Measurements from ENCODE around the gene VWA3A.
"Not testable (repeated sequence)": the region's sequence is repeated elsewhere in the genome, so short reads cannot be mapped to it uniquely, and the experiment has no call there.

The VWA3A gene

DNA sequence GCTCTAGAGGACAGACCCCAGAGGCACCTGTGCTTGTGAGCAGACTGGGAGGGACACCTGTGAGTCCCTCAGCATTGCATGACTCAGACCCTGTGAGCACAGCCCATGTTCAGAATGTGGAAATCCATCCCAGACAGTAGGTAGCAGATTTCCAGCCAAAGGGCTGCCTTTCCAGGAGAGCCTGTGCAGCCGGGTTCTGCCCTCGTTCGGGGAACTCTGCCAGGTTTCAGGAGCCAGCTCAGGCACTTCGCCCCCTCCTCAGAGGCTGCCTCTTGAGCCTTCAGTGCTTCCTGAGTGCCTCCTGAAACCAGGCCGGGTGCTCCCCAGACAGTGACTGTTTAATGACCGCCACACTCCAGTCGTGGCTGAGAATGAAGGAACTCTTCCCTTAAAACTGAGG, 46.7 kb downstream of the VWA3A start:
- no peak for FAIRE-seq

DNA sequence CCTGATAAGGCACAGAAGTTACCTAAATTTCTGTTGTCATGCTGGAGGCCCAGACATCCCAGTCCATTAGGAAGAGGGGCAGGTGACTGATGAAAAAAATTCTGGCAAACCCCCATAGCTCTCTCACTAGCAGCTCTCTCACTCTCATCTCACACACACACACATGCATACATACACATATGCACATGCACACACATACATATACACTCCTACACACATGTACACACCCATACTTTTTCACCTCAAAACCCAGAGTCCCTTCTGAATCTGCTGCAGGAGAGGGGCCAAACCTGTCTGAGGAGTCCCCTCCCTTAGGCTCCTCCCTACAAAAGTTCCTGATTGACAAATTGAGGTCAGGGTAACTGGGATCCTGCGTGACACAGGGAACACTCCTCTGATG, 47.4 kb downstream of the VWA3A start:
- FAIRE-seq: no peak

DNA sequence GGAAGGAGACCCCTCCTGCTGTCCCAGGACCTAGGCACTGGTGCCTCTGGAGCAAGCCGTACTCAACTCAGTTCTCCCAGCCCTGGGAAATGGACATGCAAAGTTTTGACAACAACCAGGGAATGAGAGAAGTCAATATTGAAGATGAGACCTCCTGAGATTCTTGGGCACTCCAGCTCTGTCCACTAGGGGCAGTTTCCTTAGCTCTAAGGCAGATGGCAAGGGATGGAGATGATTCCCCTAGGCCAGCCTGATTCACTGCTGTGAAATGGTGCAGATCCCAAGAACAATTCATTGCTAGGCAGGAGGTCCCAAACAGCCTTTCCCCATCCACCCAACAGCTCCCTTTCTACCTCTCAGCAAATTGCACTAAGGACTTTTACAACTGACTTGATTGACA, 49.4 kb downstream of the VWA3A start:
- no peak for FAIRE-seq

DNA sequence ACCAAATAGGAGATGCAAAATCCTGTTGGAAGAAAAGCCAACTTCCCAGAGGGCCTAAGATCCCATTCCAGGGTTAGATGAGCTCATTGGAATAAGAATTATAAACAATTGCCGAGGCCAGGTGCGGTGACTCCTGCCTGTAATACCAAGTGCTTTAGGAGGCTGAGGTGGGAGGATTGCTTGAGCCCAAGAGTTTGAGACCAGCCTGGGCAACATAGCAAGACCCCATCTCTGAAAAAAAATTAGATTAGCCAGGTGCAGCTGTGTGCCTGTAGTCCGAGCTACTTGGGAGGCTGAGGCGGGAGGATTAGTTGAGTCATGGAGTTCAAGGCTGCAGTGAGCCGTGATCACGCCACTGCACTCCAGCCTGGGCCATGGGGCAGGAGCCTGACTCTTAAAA, 52.2 kb downstream of the VWA3A start:
- FAIRE-seq: no peak

DNA sequence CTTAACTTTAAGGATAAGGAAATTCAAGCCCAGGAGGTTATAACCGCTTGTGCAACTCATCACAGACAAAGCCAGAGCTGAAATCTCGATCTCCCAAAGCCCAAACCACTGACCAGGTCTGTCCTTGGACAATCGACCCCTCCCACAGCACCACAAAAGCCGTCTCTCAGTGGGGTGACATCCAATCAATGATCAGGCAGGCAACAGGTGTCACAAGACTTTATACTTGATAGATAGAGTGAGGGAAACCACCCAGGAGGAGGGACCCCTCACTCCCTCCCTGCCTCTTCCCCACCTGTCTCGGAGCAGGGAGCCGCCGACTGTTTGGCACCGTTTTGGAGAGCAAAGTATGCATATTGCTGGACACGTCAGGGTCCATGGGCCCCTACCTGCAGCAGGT, 55.5 kb downstream of the VWA3A start:
- no peak for FAIRE-seq

DNA sequence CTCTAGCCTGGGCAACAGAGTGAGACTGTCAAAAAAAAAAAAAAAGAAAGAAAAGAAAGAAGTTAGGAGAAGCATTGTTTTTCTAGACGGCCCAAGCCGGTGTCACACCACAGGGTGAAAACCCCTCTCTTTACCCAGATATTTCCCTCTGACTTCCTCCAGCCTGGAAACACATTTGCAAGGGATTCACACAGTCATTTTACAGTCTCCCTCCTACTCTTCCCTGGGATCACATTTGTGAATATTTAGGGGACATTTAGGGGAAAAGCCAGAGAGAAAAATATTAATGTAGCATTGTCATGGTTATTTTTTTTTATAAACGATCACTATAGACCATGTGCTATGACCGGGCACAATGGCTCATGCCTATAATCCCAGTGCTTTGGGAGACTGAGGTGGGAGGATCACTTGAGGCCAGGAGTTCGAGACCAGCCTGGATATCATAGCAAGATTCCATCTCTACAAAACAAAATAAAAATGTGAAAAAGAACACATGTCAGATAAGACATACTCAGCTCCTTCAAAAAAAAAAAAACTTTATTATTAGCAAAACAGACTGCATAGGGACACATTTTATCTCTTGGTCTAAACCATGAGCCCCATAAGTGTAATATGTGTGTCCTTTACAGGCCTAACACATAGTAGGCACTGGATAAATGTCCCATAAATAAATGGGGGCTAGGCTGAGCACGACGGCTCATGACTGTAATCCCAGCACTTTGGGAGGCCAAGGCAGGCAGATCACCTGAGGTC, 59.1 kb downstream of the VWA3A start:
- no peak for FAIRE-seq

DNA sequence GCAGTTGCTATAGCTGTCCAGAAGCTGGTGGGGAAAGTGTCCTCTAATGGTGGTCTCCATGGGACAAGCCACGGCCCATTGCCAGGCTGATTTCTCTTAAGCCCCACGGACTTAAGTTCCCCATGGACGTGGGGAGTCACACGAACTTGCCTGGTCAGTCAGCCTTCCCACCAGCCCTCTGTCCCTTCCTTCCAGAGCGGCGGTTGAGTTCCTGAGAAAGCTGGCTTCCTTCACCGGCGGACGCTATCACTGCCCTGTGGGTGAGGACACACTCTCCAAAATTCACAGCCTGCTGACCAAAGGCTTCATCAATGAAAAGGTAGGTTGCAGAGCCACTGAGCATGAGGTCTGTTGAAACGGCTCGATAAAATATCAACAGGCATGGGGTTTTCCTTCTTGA, 60.0 kb downstream of the VWA3A start:
- FAIRE-seq: no peak

DNA sequence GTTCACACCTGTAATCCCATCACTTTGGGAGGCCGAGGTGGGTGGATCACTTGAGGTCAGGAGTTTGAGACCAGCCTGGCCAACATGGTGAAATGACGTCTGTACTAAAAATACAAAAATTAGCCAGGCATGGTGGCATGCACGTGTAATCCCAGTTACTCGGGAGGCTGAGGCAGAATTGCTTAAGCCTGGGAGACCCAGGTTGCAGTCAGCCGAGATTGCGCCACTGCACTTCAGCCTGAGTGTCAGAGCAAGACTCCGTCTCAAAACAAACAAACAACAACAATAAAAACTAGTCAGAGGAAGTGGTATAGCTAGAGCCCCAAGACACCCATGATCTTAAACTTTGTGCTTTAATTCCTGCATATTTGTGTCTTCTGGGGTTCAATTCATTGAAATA, 60.7 kb downstream of the VWA3A start:
- FAIRE-seq: not testable (repeated sequence)

DNA sequence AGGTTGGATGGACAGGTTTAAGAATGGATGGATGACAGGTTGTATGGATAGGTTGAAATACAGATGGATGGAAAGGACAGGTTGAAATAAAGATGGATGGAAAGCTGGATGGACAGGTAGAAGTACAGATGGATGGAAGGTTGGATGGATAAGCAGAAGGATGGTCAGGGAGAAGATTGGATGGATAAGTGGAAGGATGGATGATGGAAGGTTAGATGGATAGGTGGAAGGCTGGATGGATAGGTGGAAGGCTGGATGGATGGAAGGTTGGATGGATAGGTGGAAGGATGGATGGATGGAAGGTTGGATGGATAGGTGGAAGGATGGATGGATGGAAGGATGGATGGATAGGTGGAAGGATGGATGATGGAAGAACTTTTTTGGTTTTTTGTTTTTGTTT, 69.1 kb downstream of the VWA3A start:
- FAIRE-seq: no peak

DNA sequence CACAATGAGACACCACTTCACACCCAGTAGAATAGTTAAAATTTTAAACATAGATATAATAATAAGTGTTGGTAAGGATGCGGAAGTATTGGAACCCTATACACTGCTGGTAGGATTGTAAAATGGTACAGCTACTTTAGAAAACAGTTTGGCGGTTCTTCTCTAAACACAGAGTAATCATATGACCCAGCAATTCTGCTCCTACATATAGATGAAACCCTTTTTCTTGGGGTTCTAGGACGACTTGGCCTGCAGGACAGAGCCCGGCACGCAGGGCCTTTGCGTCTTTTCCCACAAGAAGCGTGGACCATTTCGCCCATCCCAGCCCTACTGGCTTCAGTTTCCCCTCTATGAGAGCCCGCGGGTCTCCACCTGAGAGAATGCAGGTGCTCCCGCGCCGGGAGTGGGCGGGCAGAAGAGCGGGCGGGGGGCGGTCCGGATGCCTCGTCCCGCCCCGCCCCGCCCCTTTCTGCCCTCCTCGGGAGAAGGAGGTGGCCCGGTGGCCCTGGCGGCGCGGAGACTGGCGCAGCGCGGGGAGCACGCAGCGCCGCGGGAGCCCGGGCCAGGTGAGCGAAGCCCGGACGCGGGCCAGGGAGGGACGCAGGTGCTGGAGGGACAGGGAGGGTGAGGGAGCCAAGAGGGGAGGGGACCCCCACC, 69.8 kb downstream of the VWA3A start, which contains the start of gene SDR42E2:
Gene SDR42E2, plus strand, starts transcription at position 508 of the 657 bp plus-strand sequence. CDS start 3,077 bp downstream, outside the sequence.
- FAIRE-seq: no peak

DNA sequence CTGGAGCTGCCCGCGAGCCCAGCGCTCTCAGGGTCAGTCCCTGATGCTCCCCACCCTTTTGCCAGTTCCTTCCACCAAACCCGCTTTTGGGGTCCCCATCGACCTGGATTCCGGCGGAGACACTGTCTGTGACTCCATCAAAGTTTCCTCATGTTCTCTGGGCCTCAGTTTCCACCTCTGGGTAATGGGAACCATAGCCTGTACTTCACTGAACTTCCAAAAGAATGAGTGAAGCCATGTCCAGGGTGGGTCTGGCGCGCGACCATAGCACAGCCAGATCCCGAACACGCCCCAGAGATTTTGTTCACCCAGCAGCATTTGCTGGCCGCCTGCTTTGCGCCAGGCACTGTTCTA, 70.3 kb downstream of the VWA3A start:
- no peak for FAIRE-seq

DNA sequence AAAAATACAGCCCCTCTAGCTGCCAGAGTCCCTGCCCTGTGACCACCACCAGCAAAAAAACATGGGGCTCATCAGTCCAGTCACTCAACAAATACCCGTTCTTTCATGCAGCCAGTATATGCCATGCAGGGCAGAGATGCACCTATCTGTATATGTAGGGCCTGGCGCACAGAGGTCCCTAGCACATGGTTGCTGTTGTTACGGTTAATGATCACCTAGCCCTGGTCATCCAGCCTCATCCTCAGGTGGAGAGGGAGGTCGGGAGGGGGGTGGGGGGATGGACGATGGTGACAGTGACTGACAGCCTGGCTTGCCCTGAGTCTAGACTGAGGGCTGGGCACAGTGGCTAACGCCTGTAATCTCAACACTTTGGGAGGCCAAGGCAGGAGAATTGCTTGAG, 71.5 kb downstream of the VWA3A start:
- no peak for FAIRE-seq

DNA sequence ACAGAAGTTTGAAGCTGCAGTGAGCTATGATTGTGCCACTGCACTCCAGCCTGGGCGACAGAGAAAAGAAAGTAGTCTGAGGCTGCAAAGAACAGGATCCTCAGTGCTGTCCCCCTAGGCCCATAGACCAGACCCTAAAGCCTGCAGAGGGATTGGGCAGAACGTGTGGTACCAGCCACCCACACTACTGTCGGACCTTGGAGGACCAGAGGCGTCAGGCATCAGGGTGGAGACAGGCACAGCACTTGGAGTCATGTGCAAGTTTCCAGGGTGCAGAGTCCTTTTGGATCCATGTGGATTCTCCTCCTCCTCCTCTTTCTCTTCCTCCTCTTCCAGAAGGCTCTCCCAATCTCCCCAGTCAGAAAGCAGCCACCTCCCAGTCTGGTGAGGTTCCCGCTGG, 72.1 kb downstream of the VWA3A start:
- FAIRE-seq: no peak

DNA sequence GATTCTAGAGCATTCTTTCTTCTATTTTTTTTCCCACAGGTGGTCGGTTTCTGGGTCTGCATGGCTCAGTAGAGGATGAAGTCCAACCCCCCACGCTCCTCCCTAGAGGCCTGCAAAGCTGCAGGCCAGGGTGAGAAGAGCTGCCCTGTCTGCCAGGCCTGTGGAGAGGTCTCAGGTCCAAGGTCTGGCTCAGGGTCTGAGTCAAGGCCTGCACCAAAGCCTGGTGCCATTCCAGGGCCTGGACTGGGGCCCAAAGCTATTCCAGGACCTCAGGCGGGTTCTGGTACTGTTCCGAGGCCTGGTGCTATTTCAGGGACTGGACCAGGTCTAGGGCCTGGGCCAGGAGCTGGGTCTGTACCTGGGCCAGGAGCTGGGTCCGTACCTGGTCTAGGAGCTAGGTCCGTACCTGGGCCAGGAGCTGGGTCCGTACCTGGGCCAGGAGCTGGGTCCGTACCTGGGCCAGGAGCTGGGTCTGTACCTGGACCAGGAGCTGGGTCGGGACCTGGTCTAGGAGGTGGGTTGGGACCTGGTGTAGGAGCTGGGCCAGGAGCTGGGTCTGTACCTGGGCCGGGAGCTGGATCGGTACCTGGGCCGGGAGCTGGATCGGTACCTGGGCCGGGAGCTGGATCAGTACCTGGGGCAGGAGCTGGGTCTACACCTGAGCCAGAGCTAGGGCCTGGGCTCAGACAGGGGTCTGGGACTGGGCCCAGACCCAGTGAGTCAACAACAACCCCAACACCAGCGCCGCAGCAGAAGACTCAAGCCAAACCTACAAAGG, 73.4 kb downstream of the VWA3A start:
- FAIRE-seq: no peak

DNA sequence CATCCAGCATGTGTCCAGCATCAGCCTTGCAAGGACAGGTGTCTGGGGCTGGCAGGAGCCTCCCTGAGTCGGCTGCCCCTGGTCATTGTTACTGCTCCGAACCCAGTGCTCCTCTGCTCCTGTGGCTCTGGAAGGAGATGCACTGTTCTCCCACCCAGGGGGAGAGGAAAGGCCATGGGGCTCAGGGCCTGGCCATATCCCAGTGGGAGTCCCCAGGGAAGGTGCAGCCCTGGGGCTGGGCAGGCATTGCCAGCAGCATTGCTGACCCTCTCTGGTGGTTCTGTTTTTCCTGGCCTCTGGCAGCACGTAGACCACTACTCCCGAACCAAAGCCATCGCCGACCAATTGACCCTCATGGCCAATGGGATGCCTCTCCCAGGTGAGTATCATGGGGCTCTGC, 79.6 kb downstream of the VWA3A start:
- FAIRE-seq: no peak

DNA sequence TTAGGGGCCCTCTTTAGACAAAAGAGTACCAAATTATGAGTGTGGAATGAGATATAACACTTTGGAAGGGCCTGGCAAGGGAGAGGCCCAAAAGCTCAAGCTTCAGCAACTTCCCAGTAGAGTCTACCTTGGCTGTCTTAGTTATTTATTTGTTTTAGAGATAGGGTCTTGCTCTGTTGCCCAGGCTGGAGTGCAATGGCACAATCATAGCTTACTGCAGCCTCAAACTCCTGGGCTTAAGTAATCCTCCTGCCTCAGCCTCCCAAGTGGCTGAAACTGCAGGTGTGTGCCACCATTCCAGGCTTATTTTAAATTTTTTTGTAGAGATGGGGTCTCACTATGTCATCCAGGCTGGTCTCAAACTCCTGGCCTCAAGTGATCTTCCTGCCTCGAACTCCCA, 80.3 kb downstream of the VWA3A start:
- not testable (repeated sequence) for FAIRE-seq

DNA sequence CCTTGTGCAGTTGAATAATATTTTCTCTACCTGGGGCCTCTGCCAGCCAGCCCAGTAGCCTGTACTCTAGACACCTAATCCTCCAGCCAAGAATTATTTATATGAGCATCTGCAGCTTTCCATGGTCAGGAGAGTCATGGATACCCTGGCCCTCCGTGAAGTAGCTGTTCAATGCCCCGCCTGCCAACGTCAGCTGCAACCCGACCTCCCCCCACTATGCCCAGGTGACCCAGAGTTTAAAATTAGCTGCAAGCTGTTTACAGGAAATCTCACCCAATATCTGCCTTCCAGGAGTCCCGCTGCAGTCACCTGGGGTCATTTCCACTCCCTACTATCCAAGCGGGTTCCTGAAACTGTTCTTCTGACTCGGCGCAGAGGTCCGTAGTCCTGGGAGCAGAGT, 82.3 kb downstream of the VWA3A start:
- FAIRE-seq: no peak

DNA sequence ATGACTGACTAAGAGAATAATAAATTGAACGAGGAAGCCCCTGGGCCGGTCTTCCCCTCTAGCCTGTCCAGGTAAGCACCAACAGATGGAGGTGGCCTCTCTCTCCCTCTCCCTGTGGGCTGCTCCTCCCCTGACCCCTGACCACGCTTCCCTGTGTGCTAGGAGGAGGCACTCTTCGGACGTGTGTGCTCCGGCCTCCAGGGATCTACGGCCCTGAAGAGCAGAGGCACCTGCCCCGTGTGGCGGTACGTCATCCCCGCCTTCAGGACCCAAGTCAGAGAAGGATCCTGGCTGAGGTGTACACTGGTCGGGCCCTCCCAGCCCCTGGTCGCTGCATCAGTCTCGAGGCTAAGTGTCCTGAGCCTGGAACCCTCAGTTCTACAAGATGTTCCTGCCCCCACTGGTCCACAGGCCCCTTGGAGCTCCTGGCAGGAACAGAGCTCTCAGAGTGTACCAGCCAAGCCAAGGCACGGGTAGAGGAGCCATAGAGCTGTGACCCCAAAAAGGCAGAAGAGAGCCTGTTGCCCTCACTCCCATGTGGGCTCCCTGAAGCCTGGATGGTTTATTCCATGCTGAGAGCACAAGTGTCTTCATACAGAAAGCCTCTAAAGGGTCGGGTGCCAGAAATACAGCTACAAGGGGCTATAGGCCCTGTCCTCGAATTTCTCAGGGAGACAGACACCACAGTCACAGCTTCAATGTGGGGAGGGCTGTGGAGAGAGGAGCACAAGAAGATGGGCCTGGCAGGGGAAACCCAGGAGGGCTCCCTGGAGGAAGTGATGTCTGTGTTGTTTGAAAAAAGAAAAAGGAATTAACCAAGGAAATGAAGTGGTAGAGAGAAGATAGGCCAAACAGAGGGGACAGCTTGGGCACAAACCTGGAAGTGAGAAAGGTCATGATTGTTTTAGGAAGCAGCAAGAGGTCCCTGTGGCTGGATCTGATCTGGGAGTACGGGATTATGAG, 85.9 kb downstream of the VWA3A start:
- FAIRE-seq: no peak

DNA sequence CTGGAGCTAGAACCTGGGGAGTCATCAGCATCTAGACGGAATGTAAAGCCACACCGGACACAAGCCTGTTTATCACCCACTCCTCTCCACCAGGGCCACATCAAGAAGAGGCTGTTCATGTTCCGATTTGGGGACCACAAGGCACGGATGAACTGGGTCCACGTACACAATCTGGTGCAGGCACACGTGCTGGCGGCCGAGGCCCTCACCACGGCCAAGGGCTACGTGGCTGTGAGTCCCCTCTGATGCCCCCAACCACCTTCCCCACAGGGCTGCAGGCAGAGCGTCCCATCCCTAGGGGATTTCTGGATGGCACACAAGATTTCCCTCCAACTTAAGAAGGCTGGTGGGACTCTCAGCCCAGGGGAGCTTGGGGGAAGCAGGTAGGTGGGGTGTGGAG, 89.1 kb downstream of the VWA3A start:
- FAIRE-seq: no peak

DNA sequence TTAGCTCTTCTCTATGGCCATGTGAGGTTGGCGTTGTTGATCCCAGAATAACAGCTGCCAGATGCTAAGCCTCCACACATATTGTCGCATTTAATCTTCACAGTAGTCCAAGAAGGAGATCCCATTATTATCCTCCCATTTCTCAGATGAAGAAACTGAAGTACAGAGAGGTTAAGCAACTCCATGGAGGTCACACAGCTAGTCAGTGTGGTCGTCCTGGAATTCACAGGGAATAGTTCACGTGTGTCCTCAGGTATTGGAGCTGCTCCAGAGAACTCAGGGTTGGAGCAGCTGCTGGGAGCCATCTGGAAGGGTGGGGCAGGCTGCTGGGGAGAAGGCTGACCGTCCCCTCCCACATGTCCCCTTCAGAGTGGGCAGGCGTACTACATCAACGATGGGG, 89.5 kb downstream of the VWA3A start:
- FAIRE-seq: no peak

DNA sequence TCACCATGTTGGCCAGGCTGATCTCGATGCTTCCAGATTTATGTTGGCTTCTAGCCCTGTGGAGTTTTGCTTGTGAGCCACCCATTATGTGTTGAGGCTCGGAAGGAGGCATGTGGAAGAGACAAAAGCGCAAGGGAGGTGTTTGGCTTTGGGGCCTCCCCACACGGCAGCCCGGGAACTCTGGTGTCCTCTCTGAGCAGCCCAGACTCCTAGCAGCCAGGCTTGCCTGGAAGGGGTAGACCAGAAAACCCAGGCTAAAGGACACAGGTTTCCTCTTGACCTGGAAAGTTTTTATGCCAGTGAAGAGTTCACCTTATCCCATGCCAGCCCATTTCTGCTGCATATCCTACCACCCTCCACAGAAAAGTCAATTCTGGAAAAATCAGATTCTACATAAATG, 91.0 kb downstream of the VWA3A start:
- no peak for FAIRE-seq

DNA sequence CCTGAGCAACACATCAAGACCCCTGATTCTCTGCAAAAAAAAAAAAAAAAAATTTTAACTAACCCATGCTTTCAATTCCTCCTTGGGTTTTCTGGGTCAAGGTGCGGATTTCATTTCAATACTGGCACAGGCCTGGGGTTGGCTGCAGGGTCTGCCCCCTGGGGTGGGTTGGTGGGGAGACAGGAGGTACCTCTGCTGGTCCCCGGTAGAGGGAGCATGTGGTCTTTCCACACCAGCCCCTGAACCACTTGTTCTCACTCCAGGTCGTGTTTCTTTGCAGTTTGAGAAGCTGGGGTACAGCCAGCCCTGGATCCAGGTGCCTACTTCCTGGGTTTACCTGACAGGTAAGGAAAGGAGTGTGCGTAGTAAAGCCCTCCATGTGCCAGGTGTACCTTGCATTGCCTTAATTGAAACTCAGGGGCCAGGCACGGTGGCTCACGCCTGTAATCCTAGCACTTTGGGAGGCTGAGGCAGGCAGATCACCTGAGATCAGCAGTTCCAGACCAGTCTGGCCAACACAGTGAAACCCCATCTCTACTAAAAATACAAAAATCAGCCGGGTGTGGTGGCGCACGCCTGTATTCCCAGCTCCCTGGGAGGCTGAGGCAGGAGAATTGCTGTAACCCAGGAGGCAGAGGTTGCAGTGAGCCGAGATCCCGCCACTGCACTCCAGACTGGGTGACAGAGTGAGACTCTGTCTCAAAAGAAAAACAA, 91.7 kb downstream of the VWA3A start:
- FAIRE-seq: no peak
